ENCODE measurements around the gene KIF2C.

KIF2C gene

DNA sequence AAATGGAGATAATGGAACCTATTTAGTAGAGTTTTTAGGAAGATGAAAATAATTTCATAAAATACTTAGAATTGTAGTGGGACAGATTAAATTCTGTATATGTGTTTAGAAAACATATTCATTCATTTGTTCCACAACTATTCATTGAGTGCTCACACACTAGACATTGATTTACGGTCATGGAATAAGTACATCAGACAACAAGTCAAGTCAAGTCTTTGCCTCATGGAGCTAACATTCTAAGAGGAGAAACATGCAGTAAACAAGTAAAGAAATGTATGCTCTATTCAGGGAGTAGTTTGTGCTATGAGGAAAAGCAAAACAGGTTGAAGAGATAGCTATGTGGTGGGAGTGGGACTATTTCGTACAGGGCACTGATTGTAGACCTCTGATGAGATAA is 77.7 kb downstream of the KIF2C start:
- no peak for FAIRE-seq
